Activated T-cell treated with anti-CD3 and anti-CD28 coated beads, Interleukin-2, amount 50 U/mL, for 4 hours (primary cell): ENCODE results near the gene UQCC3. TPM values are rescaled to one million over a fixed set of nuclear protein-coding genes. Genes with fewer than 3 reads are reported as not detected.
"Not testable (repeated sequence)": the region's sequence is repeated elsewhere in the genome, so short reads cannot be mapped to it uniquely, and the experiment has no call there.

Experiments
- ATAC-seq, 2 donors: fragments of 200-7000 bp; cut with Tn5 transposase; one replicate each; pipeline ENCODE4 v1.10.0; 2021
- DNase-seq: peaks from one replicate; pipeline ENCODE4 v3.0.0-alpha.2; 2020
- H3K27me3 Mint-ChIP-seq: one replicate; pipeline ENCODE4 v1.8.0; 2021; ENCODE audit warnings: low read depth, mixed read lengths
- H3K36me3 Mint-ChIP-seq: one replicate; pipeline ENCODE4 v1.8.0; 2022; ENCODE audit warnings: mixed read lengths; ENCODE audit not compliant: insufficient read depth
- H3K4me1 Mint-ChIP-seq: one replicate; pipeline ENCODE4 v1.8.0; 2021; ENCODE audit warnings: low read depth, mixed read lengths
- H3K4me3 Mint-ChIP-seq: one replicate; pipeline ENCODE4 v1.8.0; 2021; ENCODE audit warnings: mild to moderate bottlenecking, moderate library complexity, mixed read lengths
- H3K9me3 Mint-ChIP-seq: one replicate; pipeline ENCODE4 v1.8.0; 2021; ENCODE audit warnings: mixed read lengths
- total RNA-seq, 3 donors: library from RNA; stranded (reverse); gene quantifications; one replicate each; pipeline ENCODE4 v1.2.1, GENCODE V29; 2021

The UQCC3 gene, protein sequence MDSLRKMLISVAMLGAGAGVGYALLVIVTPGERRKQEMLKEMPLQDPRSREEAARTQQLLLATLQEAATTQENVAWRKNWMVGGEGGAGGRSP
- total RNA-seq: 10 to 100 TPM in 2 of 3 donors, 1 to 10 TPM in 1; 9.4 to 14.6 (median 10.6) TPM

DNA sequence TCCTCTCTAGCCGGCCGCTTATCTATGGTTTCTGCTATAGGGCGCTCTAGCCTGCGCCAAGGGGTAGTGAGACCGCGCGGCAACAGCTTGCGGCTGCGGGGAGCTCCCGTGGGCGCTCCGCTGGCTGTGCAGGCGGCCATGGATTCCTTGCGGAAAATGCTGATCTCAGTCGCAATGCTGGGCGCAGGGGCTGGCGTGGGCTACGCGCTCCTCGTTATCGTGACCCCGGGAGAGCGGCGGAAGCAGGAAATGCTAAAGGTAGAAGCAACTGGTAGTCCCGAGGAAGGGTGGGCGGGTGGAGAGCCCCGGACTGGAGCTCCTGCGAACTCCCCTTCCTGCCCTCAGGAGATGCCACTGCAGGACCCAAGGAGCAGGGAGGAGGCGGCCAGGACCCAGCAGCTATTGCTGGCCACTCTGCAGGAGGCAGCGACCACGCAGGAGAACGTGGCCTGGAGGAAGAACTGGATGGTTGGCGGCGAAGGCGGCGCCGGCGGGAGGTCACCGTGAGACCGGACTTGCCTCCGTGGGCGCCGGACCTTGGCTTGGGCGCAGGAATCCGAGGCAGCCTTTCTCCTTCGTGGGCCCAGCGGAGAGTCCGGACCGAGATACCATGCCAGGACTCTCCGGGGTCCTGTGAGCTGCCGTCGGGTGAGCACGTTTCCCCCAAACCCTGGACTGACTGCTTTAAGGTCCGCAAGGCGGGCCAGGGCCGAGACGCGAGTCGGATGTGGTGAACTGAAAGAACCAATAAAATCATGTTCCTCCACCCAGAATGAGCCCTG, at the start of gene UQCC3, which contains the start of gene LBHD1:
UQCC3 (plus strand) TSS at position 66 of the 782 bp plus-strand sequence; CDS start at position 139, 73 bp downstream.
LBHD1 (minus strand) TSS at position 660 of the 782 bp plus-strand sequence. CDS start 2,236 bp downstream, outside the sequence.
- Mint-ChIP-seq H3K36me3 (peaks cover 13% of the 10 kb centered on the region), H3K4me1 (peaks cover 30% of the 10 kb centered on the region), H3K4me3 (peak within 1 kb of the TSS; percentile 98), H3K9me3 (no peaks in the 10 kb centered on the region), H3K27me3 (no peaks in the 10 kb centered on the region)
- DNase-seq (peak; percentile 65), ATAC-seq (peak; percentile 87 to 89)

DNA sequence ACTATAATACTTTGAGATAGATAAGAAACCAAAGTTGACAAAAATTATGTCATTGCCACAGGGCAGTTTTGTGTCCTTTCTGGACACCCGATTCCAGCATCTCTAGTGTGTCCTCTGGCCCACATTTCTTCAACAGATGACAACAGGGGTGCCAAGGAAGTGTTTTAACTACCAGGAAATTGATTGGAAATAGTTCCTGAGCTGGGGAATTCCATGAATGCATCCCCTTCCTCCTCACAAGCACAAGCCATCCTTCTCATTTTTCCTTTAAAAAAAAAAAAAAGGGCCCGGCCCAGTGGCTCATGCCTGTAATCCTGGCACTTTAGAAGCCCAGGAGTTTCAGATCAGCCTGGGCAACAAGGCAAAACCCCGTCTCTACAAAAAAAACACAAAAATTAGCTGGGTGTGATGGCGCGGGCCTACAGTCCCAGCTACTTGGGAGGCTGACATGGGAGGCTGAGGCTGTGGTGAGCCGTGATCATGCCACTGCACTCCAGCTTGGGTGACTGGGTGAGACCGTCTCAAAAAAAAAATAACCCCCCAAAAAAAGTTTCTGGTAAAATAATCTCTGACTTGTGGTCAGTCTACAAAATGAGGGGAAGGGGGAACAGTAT, 48.9 kb upstream of the UQCC3 start:
- DNase-seq: no peak
- no peak for ATAC-seq
- Mint-ChIP-seq H3K4me1 (peaks cover 25% of the 10 kb centered on the region), H3K36me3 (peaks cover 31% of the 10 kb centered on the region), H3K4me3 (peak overlapping the region; percentile 96), H3K9me3 (no peaks in the 10 kb centered on the region), H3K27me3 (no peaks in the 10 kb centered on the region)

DNA sequence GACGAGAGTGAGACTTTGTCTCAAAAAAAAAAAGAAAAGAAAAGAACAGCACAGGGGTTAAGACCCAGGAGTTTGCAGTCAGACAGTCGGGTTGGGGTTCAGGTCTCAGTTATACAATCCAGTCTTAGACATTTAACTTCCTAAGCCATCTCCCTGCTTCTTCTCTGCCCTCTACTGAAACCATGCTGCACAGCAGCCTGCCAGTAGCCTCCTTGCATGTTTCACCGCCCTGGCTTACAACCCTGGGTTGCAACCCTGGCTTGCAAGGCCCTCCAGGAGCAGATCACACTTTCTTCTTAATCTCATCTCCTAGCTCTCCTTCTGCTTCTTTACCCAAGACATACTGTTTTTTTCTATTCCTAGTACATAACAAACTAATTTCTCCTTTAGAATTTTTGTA, 43.8 kb upstream of the UQCC3 start:
- no peaks in the 10 kb centered on the region for H3K9me3 Mint-ChIP-seq
- H3K36me3 Mint-ChIP-seq: peaks cover 50% of the 10 kb centered on the region
- ATAC-seq (no peak), DNase-seq (no peak)
- H3K4me3 Mint-ChIP-seq: no peak overlapping the region
- H3K27me3 Mint-ChIP-seq: no peaks in the 10 kb centered on the region
- no peaks in the 10 kb centered on the region for H3K4me1 Mint-ChIP-seq

DNA sequence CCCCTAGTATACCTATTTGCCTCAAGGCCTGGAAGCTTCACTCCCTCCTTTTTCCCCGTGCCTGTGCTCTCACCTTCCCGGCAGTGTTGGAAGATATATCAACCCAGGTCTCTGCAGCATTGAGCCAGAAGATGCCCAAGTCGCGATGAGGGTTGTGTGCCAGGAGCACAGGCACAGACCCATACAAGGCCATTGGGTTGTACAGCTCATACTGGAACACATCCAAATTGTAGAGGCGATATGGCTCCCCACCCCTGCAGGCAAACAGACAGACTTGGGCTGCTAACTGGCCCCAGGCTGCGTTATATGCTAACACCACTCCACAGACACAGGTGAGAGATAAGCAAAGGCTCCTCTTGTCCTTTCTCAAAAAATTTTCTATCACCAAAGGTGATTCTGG, 39.0 kb upstream of the UQCC3 start:
- Mint-ChIP-seq H3K27me3 (no peaks in the 10 kb centered on the region), H3K9me3 (no peaks in the 10 kb centered on the region), H3K4me3 (no peak overlapping the region), H3K4me1 (peaks cover 13% of the 10 kb centered on the region), H3K36me3 (peaks cover 56% of the 10 kb centered on the region)
- ATAC-seq (no peak), DNase-seq (no peak)

DNA sequence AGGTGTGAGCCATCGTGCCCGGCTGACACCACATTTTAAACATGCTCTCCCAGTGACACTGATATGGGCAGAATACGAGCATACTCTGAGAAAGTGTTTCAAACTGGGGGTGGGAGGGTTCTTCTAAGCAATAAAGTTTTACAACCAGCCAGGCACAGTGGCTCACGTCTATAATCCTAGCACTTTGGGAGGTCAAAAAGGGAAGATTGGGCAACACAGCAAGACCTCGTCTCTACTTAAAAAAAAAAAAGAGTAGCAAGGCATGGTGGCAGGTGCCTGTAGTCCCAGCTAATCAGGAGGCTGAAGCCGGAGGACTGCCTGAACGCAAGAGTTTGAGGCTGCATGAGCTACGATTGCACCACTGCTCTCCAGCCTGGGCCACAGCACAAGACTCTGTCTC, 27.3 kb upstream of the UQCC3 start:
- ATAC-seq: no peak
- no peak for DNase-seq
- H3K4me1 Mint-ChIP-seq: peaks cover 40% of the 10 kb centered on the region

DNA sequence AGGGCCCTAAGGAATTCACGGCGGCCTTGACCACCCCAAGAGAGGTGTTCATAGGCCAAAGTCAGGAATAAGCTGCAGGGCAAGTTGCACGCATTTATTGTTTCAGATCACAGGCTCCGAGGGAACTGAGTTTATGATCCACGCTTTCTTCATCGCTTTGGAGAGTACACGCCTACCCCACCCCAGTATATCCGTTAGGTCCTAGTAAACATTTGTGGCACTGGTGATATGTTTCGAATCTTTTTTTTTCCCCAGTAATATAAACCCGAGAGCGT, 25.9 kb upstream of the UQCC3 start:
- peak in 1 of 2 donors; percentile 0 for ATAC-seq
- Mint-ChIP-seq H3K4me1 (peaks cover 31% of the 10 kb centered on the region), H3K9me3 (no peaks in the 10 kb centered on the region), H3K36me3 (peaks cover 4% of the 10 kb centered on the region), H3K4me3 (peak overlapping the region; percentile 98), H3K27me3 (no peaks in the 10 kb centered on the region)
- DNase-seq: no peak

More for the DNA sequence above, 27.3 kb upstream of the UQCC3 start:
- Mint-ChIP-seq H3K36me3 (peaks cover 9% of the 10 kb centered on the region), H3K4me3 (peak overlapping the region; percentile 37), H3K27me3 (no peaks in the 10 kb centered on the region), H3K9me3 (no peaks in the 10 kb centered on the region)

DNA sequence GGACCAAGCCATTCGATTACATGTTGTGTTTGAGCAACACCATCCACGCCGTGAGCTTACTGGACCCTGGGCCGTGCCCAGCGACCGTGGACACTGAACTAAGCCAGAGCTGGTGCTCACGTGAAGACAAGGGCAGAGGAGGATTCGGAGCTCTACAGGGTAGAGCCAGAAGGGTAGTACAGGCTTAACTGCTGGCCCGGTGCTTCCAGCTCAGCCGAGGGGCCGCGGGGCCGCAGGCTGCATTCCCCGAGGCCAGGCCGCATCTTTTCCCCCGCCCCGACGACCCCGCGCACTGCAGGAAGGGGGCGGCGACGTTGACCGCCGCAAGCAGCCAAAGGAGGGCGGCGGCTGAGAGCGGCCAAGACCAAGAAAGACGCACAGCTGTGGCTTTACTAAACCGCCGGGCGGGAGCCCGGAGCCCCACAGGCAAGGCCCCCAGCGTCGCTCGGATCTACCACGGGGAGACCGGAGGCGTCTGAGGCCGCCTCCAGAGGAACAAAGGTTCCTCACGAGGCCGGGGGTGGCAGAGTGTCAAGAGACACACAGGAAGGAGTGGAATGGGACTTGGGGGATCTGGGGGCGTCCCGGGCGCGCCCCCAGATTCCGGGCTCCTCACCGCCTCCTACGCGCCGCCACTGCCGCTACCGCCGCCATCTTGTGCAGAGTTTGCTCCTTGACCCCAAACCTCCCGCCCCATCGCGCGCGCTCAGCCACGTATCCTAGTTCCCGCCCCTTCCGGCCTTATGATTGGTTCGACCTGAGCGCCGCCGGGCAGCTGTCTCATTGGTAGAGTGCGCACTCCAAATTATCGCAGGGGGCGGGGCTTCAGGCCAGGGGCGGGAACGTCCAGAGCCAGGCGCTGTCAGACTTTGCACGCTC, 25.3 kb upstream of the UQCC3 start, which contains the start of gene GANAB:
GANAB (minus strand) TSS at position 668 of the 879 bp plus-strand sequence; CDS start at position 654, 14 bp downstream.
- peak; percentile 98 for ATAC-seq
- no peaks in the 10 kb centered on the region for H3K27me3 Mint-ChIP-seq
- peaks cover 27% of the 10 kb centered on the region for H3K4me1 Mint-ChIP-seq
- H3K9me3 Mint-ChIP-seq: no peaks in the 10 kb centered on the region
- peak within 1 kb of the TSS; percentile 98 for H3K4me3 Mint-ChIP-seq
- peak; percentile 99 for DNase-seq
- peaks cover 2% of the 10 kb centered on the region for H3K36me3 Mint-ChIP-seq

DNA sequence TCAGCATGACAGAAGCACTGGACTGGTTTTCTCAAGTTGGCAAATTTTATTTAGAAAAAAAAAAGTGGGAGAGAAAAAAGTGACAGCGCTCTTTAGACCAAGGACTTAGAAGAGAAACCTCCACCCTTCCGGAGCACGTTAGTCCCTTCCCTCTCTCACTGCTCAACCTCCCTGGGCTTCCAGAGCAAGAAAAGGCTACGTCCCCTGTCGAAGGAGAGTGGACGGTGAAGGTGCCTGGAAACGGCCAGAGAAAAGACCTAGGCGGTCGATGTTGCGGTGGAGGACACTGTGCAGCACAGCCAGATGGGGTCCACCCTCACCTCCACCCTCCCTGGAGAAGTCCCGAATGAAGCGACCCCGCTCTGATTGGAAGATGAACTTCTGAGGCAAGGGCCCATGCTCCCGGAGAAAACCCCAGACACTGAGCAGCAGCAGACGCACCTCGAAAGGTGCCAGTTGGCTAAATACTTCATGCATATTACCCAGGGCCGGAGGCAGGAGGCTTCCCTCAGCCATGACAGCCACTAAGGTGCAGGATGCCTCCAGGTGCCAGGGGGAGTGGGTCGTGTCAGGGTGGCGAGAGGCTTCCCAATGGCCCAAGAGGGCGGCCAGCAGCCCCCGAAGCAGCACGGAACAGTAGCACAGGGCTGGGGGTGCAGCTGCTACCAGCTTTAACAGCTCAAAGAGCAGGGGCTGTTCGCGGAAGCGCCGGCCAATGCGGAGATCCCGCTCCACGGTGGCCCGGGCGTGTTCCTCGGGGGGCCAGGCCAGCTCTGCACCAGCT, 24.5 kb upstream of the UQCC3 start:
- DNase-seq: no peak
- Mint-ChIP-seq H3K9me3 (no peaks in the 10 kb centered on the region), H3K27me3 (no peaks in the 10 kb centered on the region), H3K4me1 (peaks cover 27% of the 10 kb centered on the region), H3K36me3 (peaks cover 2% of the 10 kb centered on the region), H3K4me3 (peak overlapping the region; percentile 98)
- ATAC-seq: no peak

DNA sequence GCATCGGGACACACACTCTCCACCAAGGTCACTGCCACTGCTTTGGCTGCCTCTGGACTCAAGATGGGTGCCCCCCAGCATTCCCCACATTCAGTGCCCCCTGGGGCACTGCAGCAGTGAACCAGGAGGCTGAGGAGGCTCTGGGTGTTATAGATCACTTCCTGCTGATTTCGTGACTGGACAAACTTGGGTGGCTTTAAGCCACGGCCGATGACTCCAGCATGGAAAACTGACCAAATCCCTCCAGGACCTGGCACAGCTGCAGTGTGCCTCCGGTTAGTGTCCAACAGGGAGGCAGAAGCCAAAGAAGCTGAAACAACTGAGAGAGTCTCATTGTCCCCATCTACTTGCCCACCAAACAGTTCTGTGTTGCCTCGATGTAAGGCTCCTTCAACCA, 23.9 kb upstream of the UQCC3 start:
- no peak for ATAC-seq
- no peaks in the 10 kb centered on the region for H3K9me3 Mint-ChIP-seq
- H3K27me3 Mint-ChIP-seq: no peaks in the 10 kb centered on the region
- no peak overlapping the region for H3K4me3 Mint-ChIP-seq
- DNase-seq: no peak
- H3K4me1 Mint-ChIP-seq: peaks cover 30% of the 10 kb centered on the region
- H3K36me3 Mint-ChIP-seq: peaks cover 2% of the 10 kb centered on the region

DNA sequence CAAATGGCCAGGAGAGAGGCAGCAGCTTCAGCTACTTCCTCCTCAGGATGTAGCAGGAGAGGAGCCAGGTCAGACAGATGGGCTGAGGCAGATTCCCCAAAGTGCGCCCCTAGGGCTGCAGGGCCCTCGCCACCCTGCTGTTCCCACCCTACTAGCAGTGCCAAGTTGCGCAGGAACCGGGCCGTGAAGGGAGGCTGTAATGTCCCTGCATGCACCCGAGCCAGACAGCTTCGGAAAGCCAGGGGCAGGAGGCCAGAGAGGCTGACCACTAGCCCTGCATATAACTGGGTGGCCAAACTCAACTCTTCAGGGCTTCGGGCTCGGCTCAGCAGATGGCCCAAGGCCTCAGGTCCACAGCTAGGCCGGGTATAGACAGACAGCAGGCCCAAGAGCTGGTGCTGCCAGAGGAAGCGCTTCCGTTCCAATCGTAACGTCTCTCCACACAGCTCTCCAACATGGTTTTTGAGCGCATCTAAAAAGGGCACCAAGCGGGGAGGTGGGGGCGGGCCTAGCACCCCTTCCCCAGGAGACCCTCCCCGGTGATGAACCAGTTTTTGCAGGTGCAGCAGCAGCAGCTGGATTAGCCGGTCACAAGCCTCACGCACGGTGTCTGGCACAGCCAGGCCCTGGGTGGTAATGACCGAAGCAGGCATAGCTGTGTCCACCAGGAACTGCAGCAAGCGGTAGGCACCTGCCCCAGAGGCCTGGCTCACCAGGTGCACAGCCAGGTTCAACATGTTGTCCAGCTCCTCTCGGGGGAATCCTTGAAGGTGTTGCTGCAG, 23.1 kb upstream of the UQCC3 start:
- Mint-ChIP-seq H3K36me3 (peaks cover 2% of the 10 kb centered on the region), H3K4me1 (peaks cover 28% of the 10 kb centered on the region), H3K9me3 (no peaks in the 10 kb centered on the region), H3K27me3 (no peaks in the 10 kb centered on the region), H3K4me3 (no peak overlapping the region)
- DNase-seq: no peak
- no peak for ATAC-seq

DNA sequence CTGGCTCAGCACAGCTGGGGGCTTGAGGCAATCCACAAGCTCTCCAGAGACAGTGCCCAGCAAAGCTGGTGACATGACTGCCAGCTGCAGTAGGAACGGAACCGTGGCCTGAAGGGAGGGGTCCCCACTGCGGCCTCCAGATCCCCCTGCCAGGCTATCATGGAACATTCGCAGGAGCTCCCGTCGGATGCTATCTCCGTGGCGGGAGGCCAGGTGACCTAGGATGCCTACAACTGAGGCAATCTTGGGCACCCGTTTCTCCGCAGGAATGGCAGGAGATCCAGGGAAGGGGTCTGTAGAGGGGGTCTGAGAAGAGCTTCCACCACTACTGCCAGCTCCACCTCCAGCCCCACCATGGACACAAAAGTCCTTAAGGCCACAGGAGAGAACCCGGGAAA, 22.5 kb upstream of the UQCC3 start:
- Mint-ChIP-seq H3K36me3 (peaks cover 2% of the 10 kb centered on the region), H3K9me3 (no peaks in the 10 kb centered on the region), H3K4me1 (peaks cover 31% of the 10 kb centered on the region), H3K27me3 (no peaks in the 10 kb centered on the region), H3K4me3 (no peak overlapping the region)
- no peak for DNase-seq
- no peak for ATAC-seq

DNA sequence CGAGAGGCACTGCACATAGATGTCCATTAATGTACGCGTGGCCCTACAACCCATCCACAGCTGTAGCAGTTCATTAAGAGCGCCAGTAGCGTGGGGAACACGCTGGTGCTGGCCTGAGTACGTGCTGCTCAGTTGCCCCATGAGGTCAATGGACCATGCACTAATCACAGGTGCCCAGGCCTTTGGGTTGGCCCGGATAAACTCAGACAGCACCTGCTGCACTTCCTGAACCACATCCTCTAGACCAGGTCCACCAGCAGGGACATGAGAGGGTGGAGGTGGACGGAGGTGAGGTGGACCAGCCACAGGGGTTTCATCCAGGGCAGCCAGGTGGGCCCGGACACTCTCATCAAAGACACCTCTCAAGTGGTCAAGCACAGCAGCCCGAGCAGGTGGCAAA, 22.0 kb upstream of the UQCC3 start:
- Mint-ChIP-seq H3K9me3 (no peaks in the 10 kb centered on the region), H3K27me3 (no peaks in the 10 kb centered on the region), H3K4me1 (peaks cover 28% of the 10 kb centered on the region), H3K36me3 (peaks cover 2% of the 10 kb centered on the region), H3K4me3 (no peak overlapping the region)
- ATAC-seq: no peak
- DNase-seq: no peak

DNA sequence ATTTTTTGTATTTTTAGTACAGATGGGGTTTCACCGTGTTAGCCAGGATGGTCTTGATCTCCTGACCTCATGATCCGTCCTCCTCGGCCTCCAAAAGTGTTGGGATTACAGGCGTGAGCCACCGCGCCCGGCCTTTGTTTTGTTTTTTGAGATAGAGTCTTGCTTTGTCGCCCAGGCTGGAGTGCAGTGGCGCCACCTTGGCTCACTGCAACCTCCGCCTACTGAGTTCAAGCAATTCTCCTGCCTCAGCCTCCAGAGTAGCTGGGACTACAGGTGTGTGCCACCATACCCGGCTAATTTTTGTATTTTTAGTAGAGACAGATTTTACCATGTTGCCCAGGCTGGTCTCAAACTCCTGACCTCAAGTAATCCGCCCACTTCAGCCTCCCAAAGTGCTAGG, 21.2 kb upstream of the UQCC3 start:
- peaks cover 23% of the 10 kb centered on the region for H3K4me1 Mint-ChIP-seq
- H3K36me3 Mint-ChIP-seq, H3K27me3 Mint-ChIP-seq, ATAC-seq, H3K9me3 Mint-ChIP-seq, H3K4me3 Mint-ChIP-seq, DNase-seq: not testable (repeated sequence)
